ENCODE measurements around the gene GUSB. TPM values are rescaled to one million over a fixed set of nuclear protein-coding genes. Genes with fewer than 3 reads are reported as not detected.
"Not testable (repeated sequence)": the region's sequence is repeated elsewhere in the genome, so short reads cannot be mapped to it uniquely, and the experiment has no call there.

The GUSB gene
- total and polyA plus RNA-seq, 10 donors, result 41.4 to 93.0 (median 61.9) TPM

- Histone ChIP-seq H3K36me3 (peaks cover 0 to 46% (median 14%) of the 10 kb centered on the region in 6 donors), H3K4me1 (no peaks in the 10 kb centered on the region), H3K27ac (no peak overlapping the region), H3K9me3 (no peaks in the 10 kb centered on the region), H3K4me3 (no peak overlapping the region), H3K27me3 (replicated peaks in 1 of 7) (no peaks in the 10 kb centered on the region)
- TF ChIP-seq CTCF (IDR thresholded peaks at IDR 0.05 in 8 of 11, conservative IDR thresholded peaks at IDR 0.05 in 3 of 11), result no peak
- TF ChIP-seq POLR2AphosphoS5 (IDR thresholded peaks at IDR 0.05), result no peak
- TF ChIP-seq POLR2A (IDR thresholded peaks at IDR 0.05), result no peak
- DNase-seq, result peak; percentile 11
- WGBS, 5 donors, result 73 to 94% (median 80%) methylated on average over 5 of the region's 5 CpGs
- intact Hi-C loops (cut with DNase I; ENCODE audit: low total_unique reads), result no loop called here
Measured at GRCh38 chr7:65953001-65953720, 28.9 kb downstream of the GUSB start.

- Histone ChIP-seq H3K4me1 (peaks cover 0 to 3% (median 0%) of the 10 kb centered on the region in 6 donors), H3K36me3 (peaks cover 0 to 36% (median 14%) of the 10 kb centered on the region in 6 donors), H3K9me3 (no peaks in the 10 kb centered on the region), H3K27ac (no peak overlapping the region), H3K4me3 (no peak overlapping the region), H3K27me3 (replicated peaks in 1 of 7) (no peaks in the 10 kb centered on the region)
- intact Hi-C loops (cut with DNase I; ENCODE audit: low total_unique reads), result no loop called here
- 81 to 93% (median 88%) methylated on average over 9 of the region's 9 CpGs for WGBS, 5 donors
- no peak for TF ChIP-seq POLR2A (IDR thresholded peaks at IDR 0.05)
- no peak for TF ChIP-seq CTCF (IDR thresholded peaks at IDR 0.05 in 8 of 11, conservative IDR thresholded peaks at IDR 0.05 in 3 of 11)
- TF ChIP-seq POLR2AphosphoS5 (IDR thresholded peaks at IDR 0.05), result no peak
- no peak for DNase-seq
Measured at GRCh38 chr7:65951837-65952578, 30.0 kb downstream of the GUSB start.

GRCh38 chr7:65946904-65947303, 35.1 kb downstream of the GUSB start:
- H3K27me3 ChIP-seq (replicated peaks in 1 of 7), result no peaks in the 10 kb centered on the region
- H3K36me3 ChIP-seq, result peaks cover 0 to under 1% (median 0%) of the 10 kb centered on the region in 6 donors
- TF ChIP-seq POLR2AphosphoS5 (IDR thresholded peaks at IDR 0.05) (peak in 1 of 3 donors; percentile 40), CTCF (IDR thresholded peaks at IDR 0.05 in 8 of 11, conservative IDR thresholded peaks at IDR 0.05 in 3 of 11) (no peak)
- DNase-seq, result no peak
- H3K27ac ChIP-seq, result no peak overlapping the region
- H3K9me3 ChIP-seq, result no peaks in the 10 kb centered on the region
- 66 to 79% (median 71%) methylated on average over 4 of the region's 4 CpGs for WGBS, 5 donors
- peaks cover 0 to 4% (median 0%) of the 10 kb centered on the region in 6 donors for H3K4me1 ChIP-seq
- intact Hi-C loops (cut with DNase I; ENCODE audit: low total_unique reads), result no loop called here
- no peak overlapping the region for H3K4me3 ChIP-seq

- 83 to 96% (median 92%) methylated on average over 1 of the region's 5 CpGs for WGBS, 5 donors
- H3K36me3 ChIP-seq; H3K27me3 ChIP-seq (replicated peaks in 1 of 7); H3K27ac ChIP-seq; H3K4me3 ChIP-seq; DNase-seq; H3K9me3 ChIP-seq; intact Hi-C loops (cut with DNase I; ENCODE audit: low total_unique reads); H3K4me1 ChIP-seq: not testable (repeated sequence)
Measured at GRCh38 chr7:65945787-65946186, 36.2 kb downstream of the GUSB start.
